Caco-2 (cell line): Measurements from ENCODE around the gene TP63. TPM values are rescaled to one million over a fixed set of nuclear protein-coding genes. Genes with fewer than 3 reads are reported as not detected.
A peak's percentile ranks its signal among the peaks of the same experiment; 100 is the strongest.

ENCODE experiments used
- BruUV-seq: library from RNA; stranded (reverse); fragments of 400-500 nt; replicated peaks from 2 replicates; lab custom pipeline; 2021; lab: Mats Ljungman, UMichigan
- CTCF ChIA-PET: fragments of 300-600 bp; sonication (Branson Sonifier 250); formaldehyde crosslinking; loops from one replicate; lab custom pipeline; 2022; ENCODE audit warnings: antibody characterized with exemption; lab: Charles Lee
- POLR2A ChIA-PET: fragments of 300-600 bp; sonication (Branson Sonifier 250); formaldehyde crosslinking; loops from one replicate; lab custom pipeline; 2022; ENCODE audit warnings: antibody characterized with exemption; lab: Charles Lee
- DNase-seq, 2 experiments: peaks; one replicate each; pipeline versions ENCODE4 v3.0.0 to v3.0.0-alpha.2; 2020 to 2022
- H3K27me3 ChIP-seq: replicated peaks from 2 replicates; pipeline ENCODE4 v1.6.0; 2011; ENCODE audit warnings: low read length; ENCODE audit not compliant: control insufficient read depth, insufficient read depth
- H3K36me3 ChIP-seq: 2 replicates; pipeline ENCODE4 v1.5.1; 2011; ENCODE audit warnings: low read length; ENCODE audit not compliant: control insufficient read depth, insufficient read depth
- H3K4me1 ChIP-seq: fragments of 250-450 bp; sonication (Bioruptor Pico); 2 replicates; pipeline ENCODE4 v1.5.1; 2020; ENCODE audit warnings: mild to moderate bottlenecking
- H3K4me3 ChIP-seq: 2 replicates; pipeline ENCODE4 v1.5.1; 2011; ENCODE audit warnings: low read depth, mild to moderate bottlenecking, control low read depth, low read length
- H3K9me3 ChIP-seq: fragments of 250-450 bp; sonication (Bioruptor Pico); 2 replicates; pipeline ENCODE4 v1.5.1; 2020; ENCODE audit warnings: mild to moderate bottlenecking, moderate library complexity
- H3K27ac Mint-ChIP-seq: one replicate; pipeline ENCODE4 v1.8.0; 2022; ENCODE audit warnings: mixed read lengths; ENCODE audit not compliant: unreplicated experiment
- H3K27me3 Mint-ChIP-seq: one replicate; pipeline ENCODE4 v1.8.0; 2022; ENCODE audit warnings: mixed read lengths; ENCODE audit not compliant: insufficient read depth, unreplicated experiment
- H3K36me3 Mint-ChIP-seq: one replicate; pipeline ENCODE4 v1.8.0; 2022; ENCODE audit warnings: mild to moderate bottlenecking, mixed read lengths; ENCODE audit not compliant: insufficient read depth, unreplicated experiment
- H3K4me1 Mint-ChIP-seq: one replicate; pipeline ENCODE4 v1.8.0; 2022; ENCODE audit warnings: low read depth, mixed read lengths; ENCODE audit not compliant: unreplicated experiment
- H3K4me3 Mint-ChIP-seq: one replicate; pipeline ENCODE4 v1.8.0; 2022; ENCODE audit warnings: mild to moderate bottlenecking, moderate library complexity, mixed read lengths; ENCODE audit not compliant: unreplicated experiment
- H3K9me3 Mint-ChIP-seq: one replicate; pipeline ENCODE4 v1.8.0; 2022; ENCODE audit warnings: mixed read lengths; ENCODE audit not compliant: unreplicated experiment
- intact Hi-C: fragments of 100-400 bp; cut with micrococcal nuclease; formaldehyde crosslinking; loops from one replicate; pipeline ENCODE4 v1.10.0; 2022; ENCODE audit not compliant: unreplicated experiment
- total RNA-seq: library from RNA; stranded (reverse); gene quantifications from 2 replicates; pipeline ENCODE4 v1.2.3, GENCODE V29; 2022
- TF ChIP-seq, protein P1 (sequence below), 2 experiments: fragments of 200-600 bp in 1 of 2; IDR thresholded peaks; 1 replicate in 1 of 2; 2 replicates in 1 of 2; pipeline versions ENCODE4 v1.5.1 to v1.8.0; 2011 to 2022; ENCODE audit warnings: antibody characterized with exemption in 1 of 2, control low read depth in 1 of 2, inconsistent platforms in 1 of 2, low read depth in 1 of 2, low read length in 1 of 2, mild to moderate bottlenecking in 1 of 2, moderate library complexity in 1 of 2; ENCODE audit not compliant: insufficient read depth in 1 of 2, severe bottlenecking in 1 of 2, unreplicated experiment in 1 of 2

Gene TP63
- total RNA-seq, 1 experiment from 2014 or later = 1.2 TPM

DNA sequence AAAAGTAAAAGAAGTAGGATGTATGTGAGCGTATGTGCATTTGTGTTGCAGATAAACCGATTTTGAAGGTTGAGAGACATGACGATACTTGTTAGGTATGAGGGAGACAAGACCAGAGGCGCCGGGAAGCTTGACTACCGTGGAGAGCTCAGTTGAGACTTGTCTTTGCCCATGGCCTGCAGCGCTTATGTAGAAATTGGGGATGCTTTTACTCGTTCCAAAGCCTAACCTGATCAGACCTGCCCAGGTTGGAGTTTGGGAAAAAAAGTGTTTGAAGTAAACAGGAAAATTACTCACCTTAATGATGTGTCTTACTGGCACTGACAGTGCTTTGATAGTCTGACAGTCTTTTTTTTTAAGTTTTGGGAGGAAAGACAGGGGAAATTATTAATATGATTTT, 202.8 kb downstream of the TP63 start:
- BruUV-seq = no TSS peak
- Mint-ChIP-seq H3K27ac (no peak overlapping the region), H3K9me3 (no peaks in the 10 kb centered on the region), H3K36me3 (no peaks in the 10 kb centered on the region), H3K4me1 (no peaks in the 10 kb centered on the region), H3K27me3 (peaks cover 3% of the 10 kb centered on the region), H3K4me3 (no peak overlapping the region)
- intact Hi-C loops = no loop called here
- ChIA-PET CTCF (no interaction called here), POLR2A (no interaction called here)
- Histone ChIP-seq H3K36me3 (no peaks in the 10 kb centered on the region), H3K4me3 (no peak overlapping the region), H3K9me3 (no peaks in the 10 kb centered on the region), H3K4me1 (no peaks in the 10 kb centered on the region), H3K27me3 (no peaks in the 10 kb centered on the region)
- DNase-seq = peak in 1 of 2 experiments; percentile 44
- TF ChIP-seq, protein P1, sequence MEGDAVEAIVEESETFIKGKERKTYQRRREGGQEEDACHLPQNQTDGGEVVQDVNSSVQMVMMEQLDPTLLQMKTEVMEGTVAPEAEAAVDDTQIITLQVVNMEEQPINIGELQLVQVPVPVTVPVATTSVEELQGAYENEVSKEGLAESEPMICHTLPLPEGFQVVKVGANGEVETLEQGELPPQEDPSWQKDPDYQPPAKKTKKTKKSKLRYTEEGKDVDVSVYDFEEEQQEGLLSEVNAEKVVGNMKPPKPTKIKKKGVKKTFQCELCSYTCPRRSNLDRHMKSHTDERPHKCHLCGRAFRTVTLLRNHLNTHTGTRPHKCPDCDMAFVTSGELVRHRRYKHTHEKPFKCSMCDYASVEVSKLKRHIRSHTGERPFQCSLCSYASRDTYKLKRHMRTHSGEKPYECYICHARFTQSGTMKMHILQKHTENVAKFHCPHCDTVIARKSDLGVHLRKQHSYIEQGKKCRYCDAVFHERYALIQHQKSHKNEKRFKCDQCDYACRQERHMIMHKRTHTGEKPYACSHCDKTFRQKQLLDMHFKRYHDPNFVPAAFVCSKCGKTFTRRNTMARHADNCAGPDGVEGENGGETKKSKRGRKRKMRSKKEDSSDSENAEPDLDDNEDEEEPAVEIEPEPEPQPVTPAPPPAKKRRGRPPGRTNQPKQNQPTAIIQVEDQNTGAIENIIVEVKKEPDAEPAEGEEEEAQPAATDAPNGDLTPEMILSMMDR (IDR thresholded peaks at IDR 0.05; ENCODE audit: insufficient read depth in 1 of 2, low read depth in 1 of 2, low read length in 1 of 2, severe bottlenecking in 1 of 2, unreplicated experiment in 1 of 2) = no peak

DNA sequence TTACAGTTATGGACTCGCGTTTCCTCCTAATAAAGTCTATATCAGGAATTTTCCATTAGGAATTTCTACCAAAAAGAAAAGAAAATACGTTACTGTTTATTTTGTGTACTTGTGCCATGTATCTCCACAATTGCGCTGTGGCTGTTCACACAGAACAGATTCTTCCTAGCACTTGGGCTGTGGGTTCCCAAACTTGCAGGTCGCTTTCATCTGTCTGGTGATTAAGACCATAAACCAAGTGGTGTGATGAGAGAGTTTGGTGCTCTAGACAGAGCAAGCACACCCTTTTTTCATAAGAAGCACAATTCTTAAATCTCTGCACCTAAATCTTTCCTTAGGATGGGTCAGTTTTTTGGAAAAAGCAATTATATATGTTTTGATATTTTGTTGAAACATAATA, 203.3 kb downstream of the TP63 start:
- H3K27me3 ChIP-seq = no peaks in the 10 kb centered on the region
- H3K27ac Mint-ChIP-seq = no peak overlapping the region
- no peaks in the 10 kb centered on the region for H3K9me3 Mint-ChIP-seq
- TF ChIP-seq, protein P1 (IDR thresholded peaks at IDR 0.05; ENCODE audit: insufficient read depth in 1 of 2, low read depth in 1 of 2, low read length in 1 of 2, severe bottlenecking in 1 of 2, unreplicated experiment in 1 of 2) = no peak
- intact Hi-C loops = no loop called here
- CTCF ChIA-PET = no interaction called here
- H3K36me3 ChIP-seq = no peaks in the 10 kb centered on the region
- H3K4me3 Mint-ChIP-seq = no peak overlapping the region
- no peaks in the 10 kb centered on the region for H3K36me3 Mint-ChIP-seq
- H3K4me1 Mint-ChIP-seq = no peaks in the 10 kb centered on the region
- no peaks in the 10 kb centered on the region for H3K4me1 ChIP-seq
- no peaks in the 10 kb centered on the region for H3K9me3 ChIP-seq
- no peak for DNase-seq
- no peak overlapping the region for H3K4me3 ChIP-seq
- peaks cover 3% of the 10 kb centered on the region for H3K27me3 Mint-ChIP-seq
- no TSS peak for BruUV-seq
- POLR2A ChIA-PET = no interaction called here

DNA sequence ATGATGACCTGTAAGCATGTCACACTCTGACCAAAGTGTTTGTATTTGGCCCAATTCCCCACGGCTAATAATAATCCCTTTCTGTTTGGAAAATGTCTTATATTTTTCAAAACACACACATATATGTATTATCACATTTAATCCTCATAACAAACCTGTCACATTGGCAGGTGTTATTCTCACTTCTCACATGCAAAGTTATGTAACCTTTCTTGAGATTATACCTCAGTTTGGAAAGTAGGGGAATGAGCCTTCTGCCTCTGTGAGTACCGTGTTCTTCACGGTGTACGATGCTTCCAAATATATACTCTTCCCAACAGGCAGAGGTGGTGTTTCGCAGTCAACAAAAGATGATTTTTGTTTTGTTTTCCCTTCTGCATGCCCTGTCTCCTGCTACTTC, 205.6 kb downstream of the TP63 start:
- H3K4me1 ChIP-seq = no peaks in the 10 kb centered on the region
- no TSS peak for BruUV-seq
- ChIA-PET CTCF (no interaction called here), POLR2A (no interaction called here)
- no peaks in the 10 kb centered on the region for H3K27me3 ChIP-seq
- H3K36me3 ChIP-seq = no peaks in the 10 kb centered on the region
- H3K27me3 Mint-ChIP-seq = peaks cover 3% of the 10 kb centered on the region
- DNase-seq = no peak
- intact Hi-C loops = no loop called here
- no peak overlapping the region for H3K4me3 Mint-ChIP-seq
- no peaks in the 10 kb centered on the region for H3K9me3 Mint-ChIP-seq
- H3K4me3 ChIP-seq = no peak overlapping the region
- peaks cover 3% of the 10 kb centered on the region for H3K4me1 Mint-ChIP-seq
- H3K36me3 Mint-ChIP-seq = no peaks in the 10 kb centered on the region
- H3K27ac Mint-ChIP-seq = no peak overlapping the region
- no peaks in the 10 kb centered on the region for H3K9me3 ChIP-seq
- TF ChIP-seq, protein P1 (IDR thresholded peaks at IDR 0.05; ENCODE audit: insufficient read depth in 1 of 2, low read depth in 1 of 2, low read length in 1 of 2, severe bottlenecking in 1 of 2, unreplicated experiment in 1 of 2) = no peak
